Measurements from ENCODE around the gene POLE3. TPM values are rescaled to one million over a fixed set of nuclear protein-coding genes. Genes with fewer than 3 reads are reported as not detected.
A peak's percentile ranks its signal among the peaks of the same experiment; 100 is the strongest.

Gene POLE3
- 28.7 TPM for total RNA-seq (ENCODE audit: unreplicated experiment)
- long read RNA-seq, transcript POLE3-201 (4 exons, 2,109 nt): major isoform, 24 of 28 reads
- long read RNA-seq, partial matches to known transcripts: 0 of 28 reads
- long read RNA-seq, other reads (novel, unspliced or antisense): 0 of 28 reads

GRCh38 chr9:113410207-113410864, at the start of gene POLE3, which contains the start of gene C9orf43:
TSS of gene POLE3 (minus strand) at chr9:113410675. CDS start at chr9:113410293, 382 bp downstream.
TSS of gene C9orf43 (plus strand) at chr9:113410747. CDS start at chr9:113413494, 2,747 bp downstream.
- H3K27ac Mint-ChIP-seq (ENCODE audit: unreplicated experiment): peak within 1 kb of the TSS; percentile 100
- peaks cover 18% of the 10 kb centered on the region for H3K4me1 Mint-ChIP-seq (ENCODE audit: unreplicated experiment)
- peaks cover 21% of the 10 kb centered on the region for H3K36me3 Mint-ChIP-seq (ENCODE audit: low read depth, unreplicated experiment)
- DNase-seq (ENCODE audit: low spot score): peak; percentile 92
- H3K4me3 Mint-ChIP-seq (ENCODE audit: unreplicated experiment): peak within 1 kb of the TSS; percentile 100
- TF ChIP-seq CTCF (IDR thresholded peaks at IDR 0.05; ENCODE audit: unreplicated experiment): no peak
- H3K27me3 Mint-ChIP-seq (ENCODE audit: unreplicated experiment): peaks cover 7% of the 10 kb centered on the region
- no peaks in the 10 kb centered on the region for H3K9me3 Mint-ChIP-seq (ENCODE audit: unreplicated experiment)

GRCh38 chr9:113456235-113456634, 45.8 kb upstream of the POLE3 start:
- peaks cover 27% of the 10 kb centered on the region for H3K4me1 Mint-ChIP-seq (ENCODE audit: unreplicated experiment)
- no peaks in the 10 kb centered on the region for H3K9me3 Mint-ChIP-seq (ENCODE audit: unreplicated experiment)
- DNase-seq (ENCODE audit: low spot score): no peak
- H3K36me3 Mint-ChIP-seq (ENCODE audit: low read depth, unreplicated experiment): peaks cover 5% of the 10 kb centered on the region
- TF ChIP-seq CTCF (IDR thresholded peaks at IDR 0.05; ENCODE audit: unreplicated experiment): no peak
- peaks cover 3% of the 10 kb centered on the region for H3K27me3 Mint-ChIP-seq (ENCODE audit: unreplicated experiment)
- H3K27ac Mint-ChIP-seq (ENCODE audit: unreplicated experiment): peak overlapping the region; percentile 44
- no peak overlapping the region for H3K4me3 Mint-ChIP-seq (ENCODE audit: unreplicated experiment)

GRCh38 chr9:113454914-113455761, 44.7 kb upstream of the POLE3 start:
- Mint-ChIP-seq H3K27me3 (ENCODE audit: unreplicated experiment) (peaks cover 3% of the 10 kb centered on the region), H3K4me3 (ENCODE audit: unreplicated experiment) (no peak overlapping the region), H3K36me3 (ENCODE audit: low read depth, unreplicated experiment) (no peaks in the 10 kb centered on the region), H3K27ac (ENCODE audit: unreplicated experiment) (peak overlapping the region; percentile 59), H3K4me1 (ENCODE audit: unreplicated experiment) (peaks cover 25% of the 10 kb centered on the region), H3K9me3 (ENCODE audit: unreplicated experiment) (no peaks in the 10 kb centered on the region)
- TF ChIP-seq CTCF (IDR thresholded peaks at IDR 0.05; ENCODE audit: unreplicated experiment): no peak
- no peak for DNase-seq (ENCODE audit: low spot score)

- no peaks in the 10 kb centered on the region for H3K36me3 Mint-ChIP-seq (ENCODE audit: low read depth, unreplicated experiment)
- no peak for TF ChIP-seq CTCF (IDR thresholded peaks at IDR 0.05; ENCODE audit: unreplicated experiment)
- no peak for DNase-seq (ENCODE audit: low spot score)
- H3K9me3 Mint-ChIP-seq (ENCODE audit: unreplicated experiment): no peaks in the 10 kb centered on the region
- H3K4me1 Mint-ChIP-seq (ENCODE audit: unreplicated experiment): peaks cover 21% of the 10 kb centered on the region
- H3K27me3 Mint-ChIP-seq (ENCODE audit: unreplicated experiment): peaks cover 3% of the 10 kb centered on the region
- H3K4me3 Mint-ChIP-seq (ENCODE audit: unreplicated experiment): no peak overlapping the region
- H3K27ac Mint-ChIP-seq (ENCODE audit: unreplicated experiment): no peak overlapping the region
These were observed 41.7 kb upstream of the POLE3 start for GRCh38 chr9:113452113-113452605.

Data from endothelial cell (in vitro differentiated cells).